SK-N-SH treated with all-trans-retinoic acid at 6 μM for 48 hours (cell line): ENCODE results near the gene NHP2.

Experiments
- BACH2 ChIP-seq: fragments of 250-450 bp; sonication (Bioruptor Pico); IDR thresholded peaks from 2 replicates; pipeline ENCODE4 v1.9.0; 2021; ENCODE audit warnings: mild to moderate bottlenecking, borderline replicate concordance
- CSDC2 ChIP-seq: fragments of 250-450 bp; sonication (Bioruptor Pico); IDR thresholded peaks from 2 replicates; pipeline ENCODE4 v1.5.0; 2020; ENCODE audit warnings: mild to moderate bottlenecking, moderate library complexity
- CSRNP3 ChIP-seq: fragments of 250-450 bp; sonication (Bioruptor Pico); IDR thresholded peaks from 2 replicates; pipeline ENCODE4 v1.5.1; 2021; ENCODE audit warnings: mild to moderate bottlenecking, moderate library complexity
- ESRRG ChIP-seq: fragments of 250-450 bp; sonication (Bioruptor Pico); IDR thresholded peaks from 2 replicates; pipeline ENCODE4 v1.6.1; 2021; ENCODE audit warnings: mild to moderate bottlenecking
- PATZ1 ChIP-seq: fragments of 250-450 bp; sonication (Bioruptor Pico); IDR thresholded peaks from 2 replicates; pipeline ENCODE4 v1.8.0; 2020; ENCODE audit warnings: mild to moderate bottlenecking, moderate library complexity, borderline replicate concordance
- SNAI2 ChIP-seq: fragments of 250-450 bp; sonication (Bioruptor Pico); IDR thresholded peaks from 2 replicates; pipeline ENCODE4 v1.5.0; 2020; ENCODE audit warnings: mild to moderate bottlenecking, moderate library complexity
- ZFP3 ChIP-seq: fragments of 250-450 bp; sonication (Bioruptor Pico); IDR thresholded peaks from 2 replicates; pipeline ENCODE4 v1.5.0; 2020; ENCODE audit warnings: mild to moderate bottlenecking, moderate library complexity
- ZFP30 ChIP-seq: fragments of 450-650 bp; formaldehyde crosslinking; IDR thresholded peaks from 2 replicates; pipeline ENCODE4 v1.5.0; 2022; ENCODE audit warnings: mild to moderate bottlenecking, moderate library complexity

GRCh38 chr5:178107756-178108310 lies 45.9 kb downstream of the NHP2 start:
- TF ChIP-seq PATZ1 (CRISPR knock-in tag) (no peak), ZFP3 (CRISPR knock-in tag) (no peak), SNAI2 (CRISPR knock-in tag) (no peak), CSRNP3 (no peak), CSDC2 (CRISPR knock-in tag) (no peak), ESRRG (CRISPR knock-in tag) (no peak), BACH2 (CRISPR knock-in tag) (no peak), ZFP30 (CRISPR knock-in tag) (no peak)
